Measurements from ENCODE around the gene CTNNA1. TPM values are rescaled to one million over a fixed set of nuclear protein-coding genes. Genes with fewer than 3 reads are reported as not detected.
A peak's percentile ranks its signal among the peaks of the same experiment; 100 is the strongest.

The CTNNA1 gene
- polyA plus RNA-seq, 3 donors from 2014 or later = 9.8 to 15.3 (median 10.1) TPM

DNA sequence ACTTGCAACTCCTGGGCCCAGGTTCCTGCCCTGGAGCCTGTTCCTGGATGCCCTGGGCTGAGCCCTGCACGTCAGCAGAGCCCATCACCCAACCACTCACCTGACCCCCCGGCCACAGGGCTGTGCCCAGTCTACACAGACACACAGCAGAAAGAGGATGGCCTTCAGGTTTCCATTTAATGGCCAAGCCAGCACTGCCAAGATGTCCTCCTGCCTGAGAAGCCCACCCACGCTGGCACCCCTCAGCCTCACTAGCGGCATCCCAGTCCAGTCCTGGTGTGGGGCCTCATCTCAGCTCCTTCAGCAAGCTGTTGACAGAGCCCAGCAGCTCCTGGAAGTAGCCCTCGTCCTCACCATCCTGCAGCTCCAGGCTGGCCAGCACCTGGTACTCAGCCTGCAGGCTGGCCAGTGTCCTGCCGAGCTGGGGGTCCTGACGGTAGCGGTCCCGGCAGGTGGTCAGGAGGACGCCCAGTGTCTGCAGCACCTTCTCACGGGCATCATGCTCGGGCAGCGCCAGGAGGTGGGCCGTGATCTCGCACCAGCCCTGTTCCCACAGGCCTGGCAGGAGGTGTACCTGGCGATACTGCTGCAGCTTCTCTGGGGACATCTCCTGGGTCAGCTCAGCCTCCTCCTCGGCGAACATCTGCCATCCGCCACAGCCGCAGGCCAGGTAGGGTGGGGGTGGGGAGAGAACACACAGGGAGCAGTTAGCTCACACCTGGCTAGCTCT lies 193.8 kb downstream of the CTNNA1 start:
- peaks cover 0 to 5% (median 2%) of the 10 kb centered on the region in 3 donors for H3K27me3 Mint-ChIP-seq (ENCODE audit: low read depth in 3 of 3)
- H3K4me3 Mint-ChIP-seq = no peak overlapping the region
- peaks cover 1 to 4% of the 10 kb centered on the region in 2 donors for H3K4me1 Mint-ChIP-seq
- peaks cover 4 to 25% (median 14%) of the 10 kb centered on the region in 3 donors for H3K36me3 Mint-ChIP-seq
- no peaks in the 10 kb centered on the region for H3K9me3 Mint-ChIP-seq
- no peak for DNase-seq
- no peak overlapping the region for H3K27ac Mint-ChIP-seq

DNA sequence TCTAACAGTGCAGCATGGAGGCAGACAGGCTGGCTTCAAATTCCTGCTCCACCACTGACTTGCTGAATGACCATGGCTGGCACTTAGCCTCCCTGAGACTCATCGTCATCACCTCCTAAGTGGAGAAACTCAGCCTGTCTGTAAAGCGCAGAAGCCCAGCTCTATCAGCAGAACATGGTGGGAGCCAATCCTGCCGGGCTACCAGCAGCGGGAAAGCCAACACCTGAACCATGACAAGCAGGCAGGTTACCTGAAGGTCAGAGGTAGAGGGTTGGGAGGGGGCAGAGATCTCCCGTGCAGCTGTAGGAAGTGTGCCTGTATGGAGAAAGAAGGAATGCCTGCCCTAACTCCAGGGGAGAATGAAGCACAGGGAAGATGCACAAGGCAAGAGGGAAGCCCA lies 194.6 kb downstream of the CTNNA1 start:
- no peak for DNase-seq
- Mint-ChIP-seq H3K4me3 (no peak overlapping the region), H3K27ac (no peak overlapping the region), H3K27me3 (ENCODE audit: low read depth in 3 of 3) (peaks cover 0 to 3% (median 2%) of the 10 kb centered on the region in 3 donors), H3K36me3 (peaks cover 4 to 23% (median 9%) of the 10 kb centered on the region in 3 donors), H3K9me3 (no peaks in the 10 kb centered on the region), H3K4me1 (peaks cover 9 to 12% of the 10 kb centered on the region in 2 donors)

DNA sequence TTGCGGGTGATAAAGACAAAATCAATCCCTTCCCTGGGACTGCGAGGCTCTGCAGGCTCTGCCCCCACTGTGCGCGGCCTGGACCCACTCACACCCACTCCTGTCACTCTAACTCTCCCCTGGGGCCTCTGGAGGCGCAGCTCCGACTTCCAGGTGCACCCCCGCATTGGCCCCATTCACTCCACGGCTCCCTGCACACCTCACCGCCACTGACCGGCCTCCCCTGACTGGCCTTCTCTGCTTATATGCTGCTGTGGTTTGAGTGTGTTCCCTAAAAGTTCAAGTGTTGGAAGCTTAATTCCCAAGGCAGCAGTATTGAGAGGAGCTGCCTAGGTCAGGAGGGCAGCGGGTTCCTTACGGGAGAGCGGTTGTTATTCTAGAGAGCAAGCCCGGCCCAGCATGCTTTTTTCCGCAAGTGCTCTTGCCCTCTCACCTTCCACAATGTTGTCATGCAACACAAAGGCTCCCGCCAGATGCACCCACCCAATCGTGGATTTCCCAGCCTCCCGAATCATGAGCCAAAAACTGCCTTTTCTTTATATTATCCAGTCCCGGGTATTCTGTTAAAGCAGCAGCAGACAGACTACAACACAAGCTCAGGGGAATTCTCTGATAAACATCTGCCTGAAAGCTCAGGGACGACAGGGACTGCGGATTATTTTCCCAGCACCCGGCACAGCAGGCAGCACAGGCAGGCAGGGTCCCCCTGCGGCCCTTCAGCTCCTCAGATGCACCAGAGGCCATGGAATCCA lies 195.4 kb downstream of the CTNNA1 start:
- no peaks in the 10 kb centered on the region for H3K9me3 Mint-ChIP-seq
- no peak for DNase-seq
- H3K36me3 Mint-ChIP-seq = peaks cover 4 to 22% (median 7%) of the 10 kb centered on the region in 3 donors
- peaks cover 18 to 19% of the 10 kb centered on the region in 2 donors for H3K4me1 Mint-ChIP-seq
- peaks cover 2 to 5% (median 3%) of the 10 kb centered on the region in 3 donors for H3K27me3 Mint-ChIP-seq (ENCODE audit: low read depth in 3 of 3)
- H3K4me3 Mint-ChIP-seq = no peak overlapping the region
- H3K27ac Mint-ChIP-seq = no peak overlapping the region

DNA sequence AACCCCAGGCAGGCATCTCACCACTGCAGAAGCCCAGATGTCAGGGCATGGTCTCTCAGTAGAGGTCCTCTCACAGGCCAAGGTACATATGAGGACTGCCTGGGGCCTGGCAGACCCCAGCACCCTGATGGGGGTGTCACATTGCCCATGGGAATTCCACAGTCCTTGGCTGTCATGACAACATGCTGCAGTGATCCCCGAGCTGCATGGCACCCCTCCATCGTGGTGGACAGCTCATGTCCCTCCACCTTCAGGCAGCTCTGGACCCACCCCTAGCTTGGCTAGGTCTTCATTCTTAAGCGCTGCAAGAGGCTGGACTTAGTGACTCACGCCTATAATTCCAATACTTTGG lies 196.0 kb downstream of the CTNNA1 start:
- peaks cover 22 to 23% of the 10 kb centered on the region in 2 donors for H3K4me1 Mint-ChIP-seq
- H3K4me3 Mint-ChIP-seq = no peak overlapping the region
- no peaks in the 10 kb centered on the region for H3K9me3 Mint-ChIP-seq
- H3K36me3 Mint-ChIP-seq = peaks cover 4 to 19% (median 7%) of the 10 kb centered on the region in 3 donors
- no peak overlapping the region for H3K27ac Mint-ChIP-seq
- no peak for DNase-seq
- H3K27me3 Mint-ChIP-seq (ENCODE audit: low read depth in 3 of 3) = peaks cover 2 to 5% (median 3%) of the 10 kb centered on the region in 3 donors

DNA sequence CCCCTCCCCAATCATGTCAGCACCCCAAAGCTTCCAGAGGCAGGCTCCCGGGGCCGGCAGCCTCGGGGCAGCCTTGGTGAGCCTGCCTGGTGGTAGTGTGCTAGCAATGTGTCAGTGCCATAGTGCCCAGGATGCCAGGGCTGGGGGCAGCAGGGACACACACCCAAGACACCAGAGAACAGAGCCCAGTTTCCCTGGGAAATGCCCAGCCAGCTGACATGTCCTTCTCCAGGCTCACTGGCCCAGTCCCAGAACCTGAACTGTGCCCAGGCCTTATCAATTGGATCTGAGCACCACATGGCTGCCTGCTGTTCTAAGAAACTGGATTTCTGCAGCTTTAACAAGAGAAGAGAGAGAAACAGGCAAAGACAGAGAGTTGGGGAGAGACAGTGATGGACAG lies 196.8 kb downstream of the CTNNA1 start:
- no peak for DNase-seq
- Mint-ChIP-seq H3K9me3 (no peaks in the 10 kb centered on the region), H3K4me1 (peaks cover 22 to 25% of the 10 kb centered on the region in 2 donors), H3K4me3 (no peak overlapping the region), H3K27me3 (ENCODE audit: low read depth in 3 of 3) (peaks cover 2 to 5% (median 3%) of the 10 kb centered on the region in 3 donors), H3K27ac (peak overlapping the region in 1 of 6 donors; percentile 35), H3K36me3 (peaks cover 4 to 19% (median 7%) of the 10 kb centered on the region in 3 donors)

DNA sequence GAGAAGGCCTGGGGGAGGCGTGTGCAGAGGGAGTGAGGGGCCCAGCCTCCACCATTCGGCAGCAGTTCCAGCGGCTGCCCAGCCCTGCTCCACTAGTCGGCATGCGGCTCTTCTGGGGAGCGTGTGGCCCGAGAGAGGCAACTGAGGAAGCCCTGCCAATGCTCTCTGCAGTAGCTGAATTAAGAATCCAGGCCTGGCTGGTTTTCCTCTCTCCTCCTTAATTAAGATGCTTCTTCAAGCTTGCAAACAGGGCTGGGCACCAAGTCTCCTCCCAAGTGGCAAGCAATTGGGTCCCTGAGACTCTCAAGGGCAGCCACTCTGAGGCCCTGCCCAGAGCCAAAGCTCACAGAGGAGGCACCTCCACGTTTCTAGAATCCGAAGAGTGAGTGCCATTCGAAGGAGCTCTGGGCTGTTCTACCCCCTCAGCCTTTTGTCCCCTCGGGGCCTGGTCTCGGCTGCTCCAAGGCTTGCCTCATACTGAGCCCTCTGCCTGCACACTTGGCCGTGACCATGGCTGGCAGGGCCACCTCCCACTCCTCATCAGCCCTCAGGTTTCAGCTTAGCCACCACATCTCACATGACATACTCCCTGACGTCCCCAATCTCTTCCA lies 197.3 kb downstream of the CTNNA1 start:
- H3K36me3 Mint-ChIP-seq = peaks cover 4 to 14% (median 7%) of the 10 kb centered on the region in 3 donors
- no peak for DNase-seq
- H3K27me3 Mint-ChIP-seq (ENCODE audit: low read depth in 3 of 3) = peaks cover 2 to 5% (median 3%) of the 10 kb centered on the region in 3 donors
- peak overlapping the region in 1 of 6 donors; percentile 35 for H3K27ac Mint-ChIP-seq
- H3K9me3 Mint-ChIP-seq = no peaks in the 10 kb centered on the region
- no peak overlapping the region for H3K4me3 Mint-ChIP-seq
- H3K4me1 Mint-ChIP-seq = peaks cover 22 to 25% of the 10 kb centered on the region in 2 donors

GRCh38 chr5:138951091-138951985 lies 198.1 kb downstream of the CTNNA1 start:
- Mint-ChIP-seq H3K4me3 (no peak overlapping the region), H3K9me3 (no peaks in the 10 kb centered on the region), H3K4me1 (peaks cover 22 to 25% of the 10 kb centered on the region in 2 donors), H3K27ac (no peak overlapping the region), H3K27me3 (ENCODE audit: low read depth in 3 of 3) (peaks cover 2 to 5% (median 3%) of the 10 kb centered on the region in 3 donors), H3K36me3 (peaks cover 4 to 14% (median 7%) of the 10 kb centered on the region in 3 donors)
- DNase-seq = no peak

GRCh38 chr5:138951986-138952735 lies 198.9 kb downstream of the CTNNA1 start:
- peak overlapping the region; percentile 12 to 75 (median 73) for H3K4me3 Mint-ChIP-seq
- no peaks in the 10 kb centered on the region for H3K9me3 Mint-ChIP-seq
- peaks cover 4 to 14% (median 7%) of the 10 kb centered on the region in 3 donors for H3K36me3 Mint-ChIP-seq
- peaks cover 2 to 5% (median 3%) of the 10 kb centered on the region in 3 donors for H3K27me3 Mint-ChIP-seq (ENCODE audit: low read depth in 3 of 3)
- no peak for DNase-seq
- peak overlapping the region in 2 of 6 donors; percentile 24 to 62 for H3K27ac Mint-ChIP-seq
- peaks cover 22 to 25% of the 10 kb centered on the region in 2 donors for H3K4me1 Mint-ChIP-seq

GRCh38 chr5:138952962-138953361 lies 199.7 kb downstream of the CTNNA1 start:
- Mint-ChIP-seq H3K4me1 (peaks cover 22 to 25% of the 10 kb centered on the region in 2 donors), H3K36me3 (peaks cover 4 to 8% (median 4%) of the 10 kb centered on the region in 3 donors), H3K27ac (peak overlapping the region in 4 of 6 donors; percentile 21 to 50 (median 32)), H3K27me3 (ENCODE audit: low read depth in 3 of 3) (peaks cover 2 to 4% (median 3%) of the 10 kb centered on the region in 3 donors), H3K9me3 (no peaks in the 10 kb centered on the region), H3K4me3 (peak overlapping the region; percentile 56 to 75 (median 73))
- DNase-seq = peak in 2 of 3 donors; percentile 11 to 15

DNA sequence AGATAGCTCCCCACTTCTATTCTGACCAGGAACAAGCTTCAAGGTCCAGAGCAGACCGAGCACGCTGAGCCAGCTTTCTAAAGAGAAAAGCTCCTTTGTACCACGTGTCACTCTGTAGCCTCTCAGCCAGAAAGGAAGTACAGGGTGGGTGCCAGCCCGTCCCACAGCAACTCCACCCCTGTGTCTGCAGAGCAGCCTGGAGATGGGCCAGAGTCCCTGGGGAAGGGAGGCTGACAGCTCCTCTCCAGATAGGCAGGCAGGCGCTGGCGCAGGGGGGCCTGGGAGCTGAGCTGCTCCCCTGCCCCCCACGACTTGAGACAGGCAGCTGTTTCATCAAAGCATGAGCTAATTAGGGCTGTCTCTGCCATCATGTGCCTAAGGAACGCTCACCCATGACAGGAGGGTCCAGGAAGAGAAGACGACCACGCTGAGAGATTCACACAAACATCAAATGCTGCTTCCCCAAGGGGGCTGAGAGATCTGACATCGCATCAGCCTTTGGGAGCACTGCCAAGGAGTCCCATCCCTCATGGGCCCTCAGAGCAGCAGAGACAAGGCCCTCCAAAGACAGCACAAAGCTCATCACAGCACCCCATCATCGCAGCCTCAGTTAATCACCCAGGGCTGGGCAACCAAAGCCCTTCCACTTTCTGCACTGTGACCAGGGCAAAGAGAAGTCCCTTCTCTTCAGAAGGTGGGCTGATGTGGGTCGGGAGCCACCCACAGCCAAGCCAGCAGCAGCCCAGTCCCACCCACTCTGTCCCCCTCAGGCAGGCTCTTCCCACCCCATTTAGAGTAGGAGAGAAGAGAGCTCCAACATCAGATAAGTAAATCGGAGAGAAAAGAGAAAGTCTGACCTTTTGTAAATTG lies 200.4 kb downstream of the CTNNA1 start:
- Mint-ChIP-seq H3K27me3 (ENCODE audit: low read depth in 3 of 3) (peaks cover 2 to 4% (median 3%) of the 10 kb centered on the region in 3 donors), H3K4me1 (peaks cover 22 to 25% of the 10 kb centered on the region in 2 donors), H3K36me3 (peaks cover 4 to 8% (median 4%) of the 10 kb centered on the region in 3 donors), H3K4me3 (peak overlapping the region; percentile 56 to 75 (median 73)), H3K27ac (peak overlapping the region in 4 of 6 donors; percentile 21 to 58 (median 32)), H3K9me3 (no peaks in the 10 kb centered on the region)
- peak; percentile 32 to 35 (median 32) for DNase-seq

DNA sequence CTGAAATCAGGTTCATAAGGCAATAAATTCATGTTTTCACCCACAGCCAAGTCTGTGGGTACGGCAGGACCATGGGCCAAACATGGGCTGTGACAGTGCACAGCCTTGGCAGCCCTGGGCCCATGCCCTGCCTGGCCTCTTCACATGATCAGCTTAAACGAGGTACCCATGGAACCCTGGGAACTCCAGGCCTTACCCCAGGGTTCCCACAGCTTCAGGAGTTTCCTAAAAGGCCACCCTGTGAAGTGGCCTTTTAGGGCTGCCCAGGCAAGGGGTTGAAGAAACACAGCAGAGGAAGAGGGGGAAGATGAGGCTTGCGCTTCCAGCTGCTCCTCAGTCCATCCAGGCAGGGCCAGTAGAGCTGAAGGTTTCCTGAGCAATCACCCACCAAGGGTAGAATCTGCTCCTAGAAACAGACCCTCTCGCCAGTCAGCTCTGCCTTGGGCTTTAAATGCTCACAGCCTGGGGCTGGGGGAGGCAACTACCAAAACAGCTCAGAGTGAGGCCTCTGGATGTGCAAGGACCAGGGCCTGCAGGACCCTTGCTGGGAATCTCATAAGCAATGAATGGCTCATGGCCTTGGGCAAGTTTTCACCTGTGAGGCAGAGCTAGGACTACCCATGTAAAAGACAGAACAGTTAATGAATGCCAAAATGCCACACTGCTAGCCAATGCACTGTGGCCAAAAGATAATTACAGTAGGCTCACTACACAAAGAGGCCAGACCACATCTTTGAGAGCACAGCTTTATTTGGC lies 201.2 kb downstream of the CTNNA1 start:
- peaks cover 4 to 8% (median 4%) of the 10 kb centered on the region in 3 donors for H3K36me3 Mint-ChIP-seq
- DNase-seq = no peak
- H3K4me1 Mint-ChIP-seq = peaks cover 22 to 25% of the 10 kb centered on the region in 2 donors
- no peak overlapping the region for H3K4me3 Mint-ChIP-seq
- peak overlapping the region in 3 of 6 donors; percentile 26 to 38 (median 34) for H3K27ac Mint-ChIP-seq
- H3K9me3 Mint-ChIP-seq = no peaks in the 10 kb centered on the region
- H3K27me3 Mint-ChIP-seq (ENCODE audit: low read depth in 3 of 3) = peaks cover 1 to 4% (median 3%) of the 10 kb centered on the region in 3 donors
